H9 (cell line): Measurements from ENCODE around the gene RSAD1. TPM values are rescaled to one million over a fixed set of nuclear protein-coding genes. Genes with fewer than 3 reads are reported as not detected.

Experiments
- DNase-seq: peaks from one replicate; pipeline ENCODE4 v3.0.0-alpha.2; 2017
- H2AFZ ChIP-seq: one replicate; pipeline ENCODE4 v1.6.1; 2013; ENCODE audit warnings: mild to moderate bottlenecking, low read length, control low read depth, moderate library complexity
- H2AK5ac ChIP-seq: 2 replicates; pipeline ENCODE4 v1.6.1; 2013; ENCODE audit warnings: low read length, control low read depth, mixed read lengths; ENCODE audit not compliant: insufficient read length
- H2BK120ac ChIP-seq: one replicate; pipeline ENCODE4 v1.6.1; 2013; ENCODE audit warnings: low read depth, mild to moderate bottlenecking, low read length, control low read depth, inconsistent platforms; ENCODE audit not compliant: poor library complexity, severe bottlenecking
- H2BK12ac ChIP-seq: 2 replicates; pipeline ENCODE4 v1.6.1; 2013; ENCODE audit warnings: low read length, control low read depth, mixed read lengths, low read depth; ENCODE audit not compliant: insufficient read length
- H2BK15ac ChIP-seq: 2 replicates; pipeline ENCODE4 v1.6.1; 2013; ENCODE audit warnings: low read depth, low read length, control low read depth
- H2BK20ac ChIP-seq: one replicate; pipeline ENCODE4 v1.6.1; 2013; ENCODE audit warnings: low read depth, mild to moderate bottlenecking, low read length, control low read depth, inconsistent platforms; ENCODE audit not compliant: poor library complexity, severe bottlenecking
- H2BK5ac ChIP-seq: 2 replicates; pipeline ENCODE4 v1.6.1; 2013; ENCODE audit warnings: low read length, control low read depth, mixed read lengths; ENCODE audit not compliant: insufficient read length
- H3K14ac ChIP-seq: 2 replicates; pipeline ENCODE4 v1.6.1; 2013; ENCODE audit warnings: low read length, control low read depth; ENCODE audit not compliant: insufficient read depth
- H3K18ac ChIP-seq: 2 replicates; pipeline ENCODE4 v1.6.1; 2013; ENCODE audit warnings: low read depth, mild to moderate bottlenecking, mixed read lengths, low read length, control low read depth; ENCODE audit not compliant: insufficient read length
- H3K23ac ChIP-seq: 2 replicates; pipeline ENCODE4 v1.6.1; 2013; ENCODE audit warnings: low read length, control low read depth, mixed read lengths, low read depth; ENCODE audit not compliant: insufficient read length
- H3K23me2 ChIP-seq: 2 replicates; pipeline ENCODE4 v1.6.1; 2013; ENCODE audit warnings: low read depth, mild to moderate bottlenecking, mixed read lengths, low read length, control low read depth; ENCODE audit not compliant: insufficient read length, poor library complexity, severe bottlenecking
- H3K27ac ChIP-seq: 2 replicates; pipeline ENCODE4 v1.5.1; 2013; ENCODE audit warnings: low read length, control low read depth, mixed read lengths, low read depth; ENCODE audit not compliant: insufficient read length
- H3K27me3 ChIP-seq: 2 replicates; pipeline ENCODE4 v1.6.1; 2013; ENCODE audit warnings: low read length, control low read depth, inconsistent platforms; ENCODE audit not compliant: insufficient read depth
- H3K4ac ChIP-seq: 2 replicates; pipeline ENCODE4 v1.6.1; 2013; ENCODE audit warnings: low read depth, mild to moderate bottlenecking, control low read depth, inconsistent platforms, low read length, moderate library complexity
- H3K4me1 ChIP-seq: 2 replicates; pipeline ENCODE4 v1.6.1; 2013; ENCODE audit warnings: low read length, control low read depth, inconsistent platforms; ENCODE audit not compliant: insufficient read depth
- H3K4me2 ChIP-seq: 2 replicates; pipeline ENCODE4 v1.6.1; 2013; ENCODE audit warnings: low read length, control low read depth, mixed read lengths; ENCODE audit not compliant: insufficient read length, insufficient read depth
- H3K56ac ChIP-seq: 2 replicates; pipeline ENCODE4 v1.6.1; 2013; ENCODE audit warnings: low read depth, mild to moderate bottlenecking, mixed read lengths, low read length, control low read depth; ENCODE audit not compliant: insufficient read length
- H3K79me1 ChIP-seq: 2 replicates; pipeline ENCODE4 v1.6.1; 2013; ENCODE audit warnings: low read depth, mild to moderate bottlenecking, moderate library complexity, low read length, control low read depth, inconsistent platforms; ENCODE audit not compliant: insufficient read depth, poor library complexity, severe bottlenecking
- H3K79me2 ChIP-seq: 2 replicates; pipeline ENCODE4 v1.6.1; 2013; ENCODE audit warnings: low read length, control low read depth, inconsistent platforms; ENCODE audit not compliant: insufficient read depth
- H3K9ac ChIP-seq: 2 replicates; pipeline ENCODE4 v1.6.1; 2013; ENCODE audit warnings: low read length, control low read depth, mixed read lengths; ENCODE audit not compliant: insufficient read length; ENCODE audit errors: extremely low read depth
- H3K9me3 ChIP-seq: one replicate; pipeline ENCODE4 v1.6.1; 2013; ENCODE audit warnings: low read depth, low read length, inconsistent platforms; ENCODE audit not compliant: control insufficient read depth
- H3T11ph ChIP-seq: one replicate; pipeline ENCODE4 v1.6.1; 2013; ENCODE audit warnings: mild to moderate bottlenecking, low read length, control low read depth, inconsistent platforms
- H4K20me1 ChIP-seq: one replicate; pipeline ENCODE4 v1.6.1; 2013; ENCODE audit not compliant: control insufficient read depth, insufficient read length, insufficient read depth
- H4K5ac ChIP-seq: 2 replicates; pipeline ENCODE4 v1.6.1; 2013; ENCODE audit warnings: low read depth, mild to moderate bottlenecking, mixed read lengths, low read length, control low read depth; ENCODE audit not compliant: insufficient read length
- H4K8ac ChIP-seq: replicated peaks from 2 replicates; pipeline ENCODE4 v1.6.1; 2013; ENCODE audit warnings: low read length, control low read depth, mixed read lengths, low read depth; ENCODE audit not compliant: insufficient read length
- H4K91ac ChIP-seq: 2 replicates; pipeline ENCODE4 v1.6.1; 2013; ENCODE audit warnings: low read depth, mild to moderate bottlenecking, moderate library complexity, mixed read lengths, low read length, control low read depth; ENCODE audit not compliant: insufficient read length
- H3K27ac Mint-ChIP-seq, 3 experiments: 2 replicates in 2 of 3; 3 replicates in 1 of 3; pipeline ENCODE4 v1.8.0; 2020 to 2021; ENCODE audit warnings: mixed read lengths in 3 of 3, mild to moderate bottlenecking in 1 of 3, moderate library complexity in 1 of 3
- H3K27me3 Mint-ChIP-seq: 2 replicates; pipeline ENCODE4 v1.8.0; 2021; ENCODE audit warnings: low read depth, mild to moderate bottlenecking, moderate library complexity, mixed read lengths
- H3K36me3 Mint-ChIP-seq, 3 experiments: 2 replicates in 2 of 3; 3 replicates in 1 of 3; pipeline ENCODE4 v1.8.0; 2020 to 2021; ENCODE audit warnings: low read depth in 3 of 3, mixed read lengths in 3 of 3; ENCODE audit not compliant: insufficient read depth in 1 of 3
- H3K4me1 Mint-ChIP-seq, 2 experiments: 2 replicates each; pipeline ENCODE4 v1.8.0; 2020; ENCODE audit warnings: mixed read lengths in 2 of 2
- H3K4me3 Mint-ChIP-seq, 2 experiments: 2 replicates in 1 of 2; 3 replicates in 1 of 2; pipeline ENCODE4 v1.8.0; 2020 to 2021; ENCODE audit warnings: mild to moderate bottlenecking in 2 of 2, mixed read lengths in 2 of 2, moderate library complexity in 1 of 2
- H3K9me3 Mint-ChIP-seq, 2 experiments: 2 replicates in 1 of 2; 3 replicates in 1 of 2; pipeline ENCODE4 v1.8.0; 2020; ENCODE audit warnings: mild to moderate bottlenecking in 2 of 2, mixed read lengths in 2 of 2, moderate library complexity in 1 of 2
- CTCF ChIP-seq: fragments of 200-600 bp; sonication (generic); conservative IDR thresholded peaks from 3 replicates; pipeline ENCODE4 v1.8.0; 2021; ENCODE audit warnings: antibody characterized with exemption, mild to moderate bottlenecking
- WGBS: extraction: QIAGEN DNeasy Blood & Tissue Kit; methylation state at CpG from one replicate; pipeline ENCODE4 v1.1.7; 2013; ENCODE audit warnings: missing lambda C conversion rate, low lambda C conversion rate, mixed read lengths; ENCODE audit not compliant: insufficient read length; ENCODE audit errors: extremely low coverage; 5-methylcytosine and 5-hydroxymethylcytosine counted together
- total RNA-seq: library from RNA; stranded (reverse); gene quantifications from 2 replicates; pipeline ENCODE4 v1.2.1, GENCODE V29; 2021

Gene RSAD1
- total RNA-seq, 1 experiment from 2014 or later, result 27.9 TPM

- no peak overlapping the region for H3K4me3 Mint-ChIP-seq
- no peaks in the 10 kb centered on the region for H3K36me3 Mint-ChIP-seq
- H4K5ac ChIP-seq, result no peak overlapping the region
- no peaks in the 10 kb centered on the region for H4K20me1 ChIP-seq
- no peak overlapping the region for H3K18ac ChIP-seq
- H2AK5ac ChIP-seq, result no peak overlapping the region
- no peaks in the 10 kb centered on the region for H3K9me3 ChIP-seq
- WGBS, result no CpG with 5 or more reads among the region's 2 CpGs
- H3K4me1 Mint-ChIP-seq, result peaks cover 4 to 8% of the 10 kb centered on the region in 2 experiments; a peak in 2 of 4 replicates
- no peak overlapping the region for H3K56ac ChIP-seq
- H4K8ac ChIP-seq, result no peak overlapping the region
- H3K9me3 Mint-ChIP-seq, result no peaks in the 10 kb centered on the region
- H3K27ac ChIP-seq, result no peak overlapping the region
- no peak overlapping the region for H2BK120ac ChIP-seq
- H3K14ac ChIP-seq, result no peak overlapping the region
- H4K91ac ChIP-seq, result no peak overlapping the region
- TF ChIP-seq CTCF, result no peak
- no peak overlapping the region for H2BK12ac ChIP-seq
- no peaks in the 10 kb centered on the region for H3K79me1 ChIP-seq
- no peak overlapping the region for H2AFZ ChIP-seq
- no peak overlapping the region for H2BK15ac ChIP-seq
- DNase-seq, result no peak
- H3K27me3 Mint-ChIP-seq, result peaks cover 6% of the 10 kb centered on the region; the same call in 1 of the 2 replicates
- no peak overlapping the region for H3K9ac ChIP-seq
- no peaks in the 10 kb centered on the region for H3K27me3 ChIP-seq
- no peak overlapping the region for H3T11ph ChIP-seq
- no peak overlapping the region for H2BK20ac ChIP-seq
- H2BK5ac ChIP-seq, result no peak overlapping the region
- H3K79me2 ChIP-seq, result no peaks in the 10 kb centered on the region
- H3K23me2 ChIP-seq, result no peaks in the 10 kb centered on the region
- H3K27ac Mint-ChIP-seq, result no peak overlapping the region; a peak in 1 of 7 replicates
- H3K23ac ChIP-seq, result no peak overlapping the region
- H3K4me1 ChIP-seq, result no peaks in the 10 kb centered on the region
- no peak overlapping the region for H3K4ac ChIP-seq
- H3K4me2 ChIP-seq, result no peak overlapping the region
Observed at GRCh38 chr17:50520483-50520882, 41.8 kb downstream of the RSAD1 start.
